K562 (cell line): Measurements from ENCODE around the gene PPP1R14D. TPM values are rescaled to one million over a fixed set of nuclear protein-coding genes. Genes with fewer than 3 reads are reported as not detected.

Source experiments
- ATF6 ChIP-seq: sonication (generic); formaldehyde crosslinking; IDR thresholded peaks from 2 replicates; pipeline ENCODE4 v1.4.0; 2020; ENCODE audit warnings: mild to moderate bottlenecking, missing genetic modification reagents
- CBFA2T3 ChIP-seq: fragments of 450-650 bp; IDR thresholded peaks from 2 replicates; pipeline ENCODE4 v1.6.1; 2017
- CREB5 ChIP-seq: fragments of 250-450 bp; sonication (Bioruptor Pico); IDR thresholded peaks from 2 replicates; pipeline ENCODE4 v1.5.0; 2020; ENCODE audit warnings: mild to moderate bottlenecking
- CREM ChIP-seq: IDR thresholded peaks from 2 replicates; pipeline ENCODE4 v1.6.1; 2014; ENCODE audit warnings: antibody characterized with exemption, low read depth
- GTF2B ChIP-seq: IDR thresholded peaks from 2 replicates; pipeline ENCODE4 v1.6.1; 2011; ENCODE audit not compliant: insufficient read length; ENCODE audit errors: extremely low read depth
- HDAC1 ChIP-seq, 2 experiments: fragments of 450-650 bp; IDR thresholded peaks; 2 replicates each; pipeline ENCODE4 v1.6.1; 2016 to 2017; ENCODE audit warnings: inconsistent platforms in 1 of 2, mild to moderate bottlenecking in 1 of 2, moderate library complexity in 1 of 2
- HINFP ChIP-seq: fragments of 450-650 bp; conservative IDR thresholded peaks from 2 replicates; pipeline ENCODE4 v1.6.1; 2016; ENCODE audit warnings: missing genetic modification characterization, low read depth, mild to moderate bottlenecking, control low read depth, missing compliant biosample characterization
- MITF ChIP-seq: IDR thresholded peaks from 2 replicates; pipeline ENCODE4 v1.6.1; 2014; ENCODE audit warnings: antibody characterized with exemption
- PURB ChIP-seq: sonication (generic); formaldehyde crosslinking; IDR thresholded peaks from 2 replicates; pipeline ENCODE4 v1.9.0; 2021; ENCODE audit warnings: low read depth, mild to moderate bottlenecking, missing genetic modification reagents
- SIX5 ChIP-seq, 2 experiments: IDR thresholded peaks; 2 replicates each; pipeline ENCODE4 v1.6.1; 2011; ENCODE audit warnings: low read length in 2 of 2, borderline replicate concordance in 1 of 2, low read depth in 1 of 2, mild to moderate bottlenecking in 1 of 2, moderate library complexity in 1 of 2; ENCODE audit not compliant: insufficient read depth in 1 of 2
- STAG1 ChIP-seq: sonication (generic); formaldehyde crosslinking; IDR thresholded peaks from 2 replicates; pipeline ENCODE4 v1.5.0; 2020; ENCODE audit warnings: missing genetic modification reagents, borderline replicate concordance
- TAF1 ChIP-seq: IDR thresholded peaks from 2 replicates; pipeline ENCODE4 v1.6.1; 2011; ENCODE audit warnings: mild to moderate bottlenecking, low read length, moderate library complexity; ENCODE audit not compliant: insufficient read depth, control insufficient read depth, severe bottlenecking; ENCODE audit errors: extremely low read depth
- USF2 ChIP-seq: sonication (generic); formaldehyde crosslinking; IDR thresholded peaks from 2 replicates; pipeline ENCODE4 v1.5.0; 2020; ENCODE audit warnings: missing genetic modification reagents
- YY1 ChIP-seq, 3 experiments: IDR thresholded peaks; 2 replicates each; pipeline ENCODE4 v1.6.1; 2011; ENCODE audit warnings: low read length in 2 of 3, mild to moderate bottlenecking in 2 of 3, moderate library complexity in 2 of 3, borderline replicate concordance in 1 of 3, control low read depth in 1 of 3, low read depth in 1 of 3; ENCODE audit not compliant: insufficient read depth in 3 of 3, insufficient replicate concordance in 2 of 3, control insufficient read depth in 1 of 3, insufficient read length in 1 of 3; ENCODE audit errors: extremely low read depth in 1 of 3
- ZNF121 ChIP-seq: sonication (generic); formaldehyde crosslinking; conservative IDR thresholded peaks from 2 replicates; pipeline ENCODE4 v1.8.0; 2022; ENCODE audit warnings: missing genetic modification reagents
- ZNF280B ChIP-seq: fragments of 250-450 bp; sonication (Bioruptor Pico); IDR thresholded peaks from 2 replicates; pipeline ENCODE4 v1.5.1; 2021; ENCODE audit warnings: mild to moderate bottlenecking
- polyA plus RNA-seq, 8 experiments: library from polyadenylated mRNA; depleted of rRNA in 4 of 8; stranded (reverse) in 5 of 8; unstranded in 3 of 8; fragments of >200 nt; fragmentation: Nextera tagmentation in 2 of 8; fragmentation: Illumina TruSeq in 1 of 8; extraction: Ambion mirVana in 2 of 8; extraction: Trizol in 1 of 8; gene quantifications; 2 replicates each; pipeline versions ENCODE4 v1.2.1 to v1.2.3, GENCODE V29; 2011 to 2014; ENCODE audit warnings: inconsistent platforms in 1 of 8, missing spikeins in 1 of 8
- total RNA-seq, 7 experiments: library from RNA; depleted of rRNA in 6 of 7; stranded (reverse); fragments of >200 nt in 6 of 7; fragmentation: Illumina TruSeq in 2 of 7; extraction: Trizol in 2 of 7; gene quantifications; 2 replicates each; pipeline versions ENCODE4 v1.2.1 to v1.2.3, GENCODE V29; 2011 to 2021; ENCODE audit warnings: low replicate concordance in 1 of 7

The PPP1R14D gene
- total and polyA plus RNA-seq, 9 of the 15 experiments (the other 6 are each of a cell fraction or from before 2014, with no cell fraction given) = 0.11 to 0.18 TPM; not detected in 7

- TF ChIP-seq GTF2B (no peak), CREM (0 out of 2 replicates have a peak, but pooled peaks have one; percentile 8), PURB (CRISPR knock-in tag) (no peak), HDAC1 (IDR thresholded peaks at IDR 0.05) (no peak), ZNF280B (CRISPR knock-in tag) (no peak), SIX5 (IDR thresholded peaks at IDR 0.05; ENCODE audit: borderline replicate concordance in 1 of 2, insufficient read depth in 1 of 2, low read depth in 1 of 2, low read length in 2 of 2) (no peak), HINFP (tag) (no peak), MITF (no peak), ATF6 (CRISPR knock-in tag) (no peak), ZNF121 (CRISPR knock-in tag) (no peak), CBFA2T3 (no peak), CREB5 (CRISPR knock-in tag) (no peak), TAF1 (no peak), USF2 (CRISPR knock-in tag) (no peak), STAG1 (peak; percentile 94), YY1 (IDR thresholded peaks at IDR 0.05; ENCODE audit: borderline replicate concordance in 1 of 3, control insufficient read depth in 1 of 3, extremely low read depth in 1 of 3, insufficient read depth in 3 of 3, insufficient read length in 1 of 3, insufficient replicate concordance in 2 of 3, low read depth in 1 of 3, low read length in 2 of 3) (peak in 2 of 3 experiments; percentile 56 to 62)
These were observed 45.8 kb downstream of the PPP1R14D start (continued) for GRCh38 chr15:40782609-40783227.
